GM19397 (cell line): Measurements from ENCODE around the gene PTGFRN.
"Not testable (repeated sequence)": the region's sequence is repeated elsewhere in the genome, so short reads cannot be mapped to it uniquely, and the experiment has no call there.

Experiments
- ATAC-seq: cut with Tn5 transposase; IDR thresholded peaks from one replicate; pipeline ENCODE4 v1.9.1; 2021; ENCODE audit warnings: mild to moderate bottlenecking, moderate library complexity; ENCODE audit not compliant: unreplicated experiment

Gene PTGFRN

DNA sequence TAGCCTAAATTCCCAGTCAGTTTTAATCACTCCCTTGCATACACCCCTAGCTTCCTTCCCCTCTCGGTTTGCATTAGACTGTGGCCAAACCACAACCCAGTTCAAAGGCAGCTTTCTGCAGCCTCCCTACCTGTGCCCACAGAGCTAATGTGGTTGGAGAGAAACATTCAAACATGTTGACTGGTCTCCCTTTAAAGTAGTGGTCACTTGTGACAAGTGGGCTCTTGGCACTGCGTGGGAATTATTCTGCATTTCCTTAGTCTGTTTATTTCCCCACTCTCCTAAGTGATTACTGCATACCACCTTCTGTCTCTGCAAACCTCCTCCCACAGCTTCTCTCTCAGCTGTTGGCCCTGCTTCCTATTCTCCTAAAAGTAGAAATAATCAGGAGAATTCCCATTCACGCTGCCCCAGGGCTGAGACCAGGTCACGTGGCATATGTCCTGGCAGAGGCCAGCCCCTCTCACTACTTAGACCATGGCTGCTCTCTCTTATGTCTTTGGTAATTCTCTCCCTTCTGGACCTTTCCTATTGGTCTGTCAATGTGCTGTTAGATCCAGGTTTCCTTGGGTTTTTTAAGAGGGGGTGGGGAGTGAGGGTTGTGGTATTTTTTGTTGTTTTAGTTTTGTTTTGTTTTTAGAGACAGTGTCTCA is 53.4 kb downstream of the PTGFRN start:
- no peak for ATAC-seq

GRCh38 chr1:116966791-116967190 is 57.1 kb downstream of the PTGFRN start:
- no peak for ATAC-seq

DNA sequence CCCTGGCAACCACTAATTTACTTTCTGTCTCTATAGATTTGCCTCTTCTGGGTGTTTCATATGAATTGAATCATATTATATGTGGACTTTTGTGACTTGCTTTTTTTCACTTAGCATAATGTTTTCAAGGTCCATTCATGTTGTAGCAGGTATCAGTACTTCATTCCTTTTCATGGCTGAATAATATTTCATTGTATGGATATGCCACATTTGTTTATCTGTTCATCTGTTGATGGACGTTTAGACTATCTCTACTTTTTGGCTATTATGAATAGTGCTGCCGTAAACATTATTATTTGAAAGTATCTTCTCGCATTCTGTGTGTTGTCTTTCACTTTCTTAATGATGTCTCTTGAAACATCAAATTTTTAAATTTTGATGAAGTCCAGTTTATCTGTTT is 59.0 kb downstream of the PTGFRN start:
- ATAC-seq, result no peak

GRCh38 chr1:116971258-116971860 is 61.6 kb downstream of the PTGFRN start:
- no peak for ATAC-seq

- ATAC-seq, result no peak
Observed at GRCh38 chr1:116971965-116972673, 62.4 kb downstream of the PTGFRN start.

DNA sequence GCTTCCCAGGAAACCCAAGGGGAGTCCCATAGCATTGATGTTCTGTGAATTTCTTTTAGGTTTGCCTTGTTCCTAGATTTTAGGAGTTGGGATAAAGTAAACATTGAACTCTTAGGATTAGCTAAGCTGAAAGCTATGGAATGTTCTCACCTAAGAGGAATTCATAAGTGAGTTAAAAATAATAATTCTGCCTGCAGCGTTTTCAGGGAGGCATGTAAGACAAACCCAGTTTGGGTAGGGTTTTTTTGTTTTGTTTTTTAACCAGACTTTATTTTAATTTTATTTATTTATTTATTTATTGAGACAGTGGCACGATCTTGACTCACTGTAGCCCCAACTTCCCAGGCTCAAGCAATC is 62.9 kb downstream of the PTGFRN start:
- no peak for ATAC-seq

GRCh38 chr1:116980309-116980708 is 70.6 kb downstream of the PTGFRN start:
- not testable (repeated sequence) for ATAC-seq

DNA sequence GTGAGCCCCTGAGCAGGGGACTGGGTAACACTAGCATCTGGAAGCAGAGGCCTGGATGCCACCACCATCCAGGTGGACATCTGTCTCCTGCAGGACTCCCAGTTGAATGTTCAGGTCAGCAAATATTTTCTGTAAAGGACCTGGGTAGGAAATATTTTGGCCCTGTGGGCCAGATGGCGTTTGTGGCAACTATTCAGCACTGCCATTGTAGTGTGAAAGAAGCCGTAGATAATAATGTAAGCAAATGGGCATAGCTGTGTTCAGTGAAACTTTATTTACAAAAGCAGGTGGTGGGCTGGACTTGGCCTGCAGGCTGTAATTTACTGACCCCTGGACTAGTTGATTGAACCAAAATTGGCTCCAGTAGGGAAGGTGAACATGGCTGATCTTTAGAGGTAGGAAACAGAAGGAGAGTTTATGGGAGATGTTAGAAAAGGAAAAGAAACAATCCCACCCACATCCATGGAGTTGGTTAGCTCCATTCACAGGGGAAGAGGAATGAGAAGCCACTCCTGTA is 71.9 kb downstream of the PTGFRN start:
- ATAC-seq, result no peak

DNA sequence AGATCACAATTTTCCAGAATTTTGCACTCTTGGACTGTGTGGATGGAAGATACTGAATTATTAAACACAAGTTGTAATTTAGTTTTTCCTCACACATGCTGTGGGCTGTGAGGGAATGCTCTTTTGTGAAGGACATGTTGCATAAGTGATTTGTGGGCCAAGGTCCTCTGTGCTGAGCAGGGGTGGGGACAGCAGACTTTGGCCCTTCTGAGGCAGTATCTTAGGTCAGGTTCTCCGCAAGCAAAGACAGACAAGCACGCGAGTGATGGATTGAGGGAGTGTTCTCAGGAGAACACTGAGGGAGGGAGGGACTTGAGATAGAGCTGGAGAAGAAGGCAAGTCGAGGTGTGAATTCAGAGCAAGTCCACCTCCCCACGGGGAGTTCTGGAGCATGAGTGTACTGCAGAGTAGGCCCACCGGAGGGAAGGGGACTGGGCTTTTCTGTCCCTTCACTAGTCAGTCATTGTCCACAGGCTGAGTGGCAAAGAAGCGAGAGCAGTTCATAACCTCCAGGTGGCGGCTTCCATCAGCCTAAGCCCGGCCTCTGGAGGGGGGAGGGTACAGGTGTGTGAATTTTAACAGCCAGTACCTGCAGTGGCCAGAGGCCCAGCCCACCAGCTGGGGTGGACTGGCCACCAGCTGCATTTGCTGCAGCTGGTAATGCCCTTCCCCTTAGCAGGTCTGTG is 72.7 kb downstream of the PTGFRN start:
- no peak for ATAC-seq

GRCh38 chr1:116983112-116983511 is 73.4 kb downstream of the PTGFRN start:
- no peak for ATAC-seq

DNA sequence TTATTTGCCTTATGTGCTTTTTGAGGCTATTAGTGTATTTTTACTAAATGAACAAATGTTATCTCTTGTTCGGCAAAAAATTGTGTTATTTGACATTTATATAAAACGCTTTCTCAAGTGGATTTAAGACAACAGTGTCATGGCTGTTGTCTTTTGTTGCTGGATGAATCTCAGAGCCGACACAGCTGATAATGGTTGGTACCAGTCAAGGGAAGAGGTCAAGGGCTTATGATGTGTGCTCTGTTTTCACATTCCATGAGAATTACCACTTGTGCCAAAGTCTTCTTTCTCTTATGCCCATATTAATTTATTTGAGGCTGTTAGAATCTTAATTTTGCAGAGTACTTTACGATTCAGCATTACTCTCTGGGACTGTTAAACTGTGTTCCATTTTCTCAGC is 74.0 kb downstream of the PTGFRN start:
- ATAC-seq, result no peak

DNA sequence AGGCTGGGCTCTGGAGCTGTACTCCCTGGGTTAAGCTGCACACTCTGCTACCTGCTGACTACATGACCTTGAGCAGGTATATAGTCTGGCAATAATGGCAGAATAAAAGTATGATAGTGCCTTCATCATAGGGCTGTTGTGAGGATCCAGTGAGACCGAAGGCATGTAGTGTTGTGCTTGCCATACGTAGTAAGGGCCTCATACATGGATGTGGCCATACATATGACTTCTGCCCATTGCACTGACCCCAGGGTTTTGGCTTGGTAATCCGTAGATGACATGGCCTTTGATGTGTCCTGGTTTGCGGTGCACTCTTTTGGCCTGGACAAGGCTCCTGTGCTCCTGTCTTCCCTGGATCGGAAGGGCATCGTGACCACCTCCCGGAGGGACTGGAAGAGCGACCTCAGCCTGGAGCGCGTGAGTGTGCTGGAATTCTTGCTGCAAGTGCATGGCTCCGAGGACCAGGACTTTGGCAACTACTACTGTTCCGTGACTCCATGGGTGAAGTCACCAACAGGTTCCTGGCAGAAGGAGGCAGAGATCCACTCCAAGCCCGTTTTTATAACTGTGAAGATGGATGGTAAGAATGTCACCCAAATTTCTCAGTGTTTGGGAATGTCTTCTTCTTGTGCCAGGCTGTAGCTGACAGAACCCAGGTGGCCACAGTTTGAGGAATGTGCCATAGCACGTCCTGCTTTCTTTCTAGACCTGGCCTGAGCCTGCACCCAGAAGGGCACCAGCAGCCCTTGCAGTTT is 74.9 kb downstream of the PTGFRN start:
- no peak for ATAC-seq

DNA sequence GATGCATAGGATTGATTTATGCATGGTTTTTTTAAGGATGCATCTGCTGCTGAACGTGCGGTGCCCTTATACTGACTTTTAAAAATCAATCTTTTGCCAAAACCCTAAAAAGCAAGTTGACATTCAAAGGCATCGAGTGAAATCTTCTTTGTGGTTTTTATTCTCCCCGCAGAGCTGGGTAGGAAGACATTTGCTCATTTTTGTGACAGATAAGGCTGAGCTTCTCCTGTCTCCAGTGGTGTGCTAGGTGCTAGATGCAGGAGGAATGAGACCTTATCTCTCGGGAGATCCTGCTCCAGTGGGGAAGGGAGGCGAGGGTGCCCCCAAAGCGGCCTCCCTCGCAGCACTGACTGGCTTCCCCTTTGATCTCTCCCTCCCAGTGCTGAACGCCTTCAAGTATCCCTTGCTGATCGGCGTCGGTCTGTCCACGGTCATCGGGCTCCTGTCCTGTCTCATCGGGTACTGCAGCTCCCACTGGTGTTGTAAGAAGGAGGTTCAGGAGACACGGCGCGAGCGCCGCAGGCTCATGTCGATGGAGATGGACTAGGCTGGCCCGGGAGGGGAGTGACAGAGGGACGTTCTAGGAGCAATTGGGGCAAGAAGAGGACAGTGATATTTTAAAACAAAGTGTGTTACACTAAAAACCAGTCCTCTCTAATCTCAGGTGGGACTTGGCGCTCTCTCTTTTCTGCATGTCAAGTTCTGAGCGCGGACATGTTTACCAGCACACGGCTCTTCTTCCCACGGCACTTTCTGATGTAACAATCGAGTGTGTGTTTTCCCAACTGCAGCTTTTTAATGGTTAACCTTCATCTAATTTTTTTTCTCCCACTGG is 76.9 kb downstream of the PTGFRN start:
- no peak for ATAC-seq

DNA sequence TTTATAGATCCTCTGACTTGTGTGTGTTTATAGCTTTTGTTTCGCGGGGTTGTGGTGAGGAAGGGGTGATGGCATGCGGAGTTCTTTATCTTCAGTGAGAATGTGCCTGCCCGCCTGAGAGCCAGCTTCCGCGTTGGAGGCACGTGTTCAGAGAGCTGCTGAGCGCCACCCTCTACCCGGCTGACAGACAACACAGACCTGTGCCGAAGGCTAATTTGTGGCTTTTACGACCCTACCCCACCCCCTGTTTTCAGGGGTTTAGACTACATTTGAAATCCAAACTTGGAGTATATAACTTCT is 77.5 kb downstream of the PTGFRN start:
- no peak for ATAC-seq

- no peak for ATAC-seq
Observed at GRCh38 chr1:116988248-116988647, 78.5 kb downstream of the PTGFRN start.

DNA sequence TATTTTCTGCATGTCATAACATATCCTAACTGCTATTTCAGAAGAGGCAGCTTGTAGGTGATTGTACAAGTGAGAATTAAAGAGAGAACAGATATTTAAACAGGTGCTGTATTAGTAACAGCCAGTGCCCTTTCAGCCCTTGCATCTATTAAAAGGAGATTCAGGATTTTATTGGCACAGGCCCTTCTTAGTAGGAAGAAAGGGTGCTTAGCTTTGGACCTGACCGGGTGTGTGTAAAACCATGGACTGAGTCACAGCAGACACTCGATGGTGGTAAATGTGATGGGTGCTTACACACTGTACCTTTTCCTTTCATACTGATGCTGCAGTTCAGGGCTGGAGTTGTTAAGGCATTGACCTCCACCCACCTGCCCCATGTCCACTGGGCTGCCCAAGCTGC is 79.2 kb downstream of the PTGFRN start:
- ATAC-seq, result no peak

DNA sequence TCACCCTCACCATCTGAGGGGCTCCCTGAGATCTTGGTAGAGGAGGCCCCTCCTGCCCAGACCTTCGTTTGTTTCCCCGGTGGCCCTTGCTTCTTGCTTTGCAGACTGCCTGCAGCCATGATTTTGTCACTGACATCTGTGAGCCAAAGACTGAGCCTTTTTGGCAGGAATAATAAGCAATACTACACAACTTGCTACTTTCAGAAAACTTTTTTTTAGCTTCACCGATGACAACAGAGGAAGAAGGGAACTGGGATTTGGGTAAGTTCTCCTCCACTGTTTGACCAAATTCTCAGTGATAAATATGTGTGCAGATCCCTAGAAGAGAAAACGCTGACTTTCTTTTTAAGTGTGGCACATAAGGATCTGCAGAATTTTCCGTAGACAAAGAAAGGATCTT is 80.1 kb downstream of the PTGFRN start:
- no peak for ATAC-seq

GRCh38 chr1:116990612-116991151 is 81.0 kb downstream of the PTGFRN start:
- ATAC-seq, result no peak

DNA sequence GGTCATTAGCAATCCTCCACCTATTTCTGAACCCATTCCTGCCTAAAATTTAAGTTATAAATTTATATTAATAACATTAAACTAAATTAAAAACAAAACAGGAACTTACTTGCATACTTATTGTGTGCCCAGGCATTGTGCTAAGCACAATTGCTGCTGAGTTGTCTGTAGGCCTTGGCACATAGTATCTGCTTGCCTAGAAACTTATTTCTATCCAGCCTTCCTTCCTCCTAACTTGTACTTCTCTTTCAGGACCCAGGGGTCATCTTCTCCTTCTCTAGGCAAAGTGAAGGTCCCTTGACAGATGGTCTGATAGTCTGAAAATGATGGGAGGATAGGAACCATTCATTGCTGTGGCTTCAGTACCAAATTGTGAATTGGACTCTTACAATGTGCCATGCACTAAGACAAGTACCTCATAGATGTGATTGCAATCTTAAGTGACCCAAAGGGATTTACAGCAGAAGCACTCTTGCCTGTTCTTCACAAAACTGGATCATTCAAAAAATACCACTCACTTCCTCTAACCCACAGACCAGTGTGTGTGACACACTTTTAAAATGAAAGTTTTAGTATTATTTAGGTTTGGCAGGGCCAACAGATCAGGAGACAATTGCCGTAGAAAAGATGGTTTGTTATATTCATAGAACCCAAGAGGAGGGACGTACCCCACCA is 81.6 kb downstream of the PTGFRN start:
- no peak for ATAC-seq
